Measurements from ENCODE around the gene KRT6C.

GRCh38 chr12:52423661-52424500 is 49.7 kb downstream of the KRT6C start:
- TF ChIP-seq CTCF (IDR thresholded peaks at IDR 0.05): no peak
- TF ChIP-seq POLR2A (IDR thresholded peaks at IDR 0.05): no peak
